K562 (cell line): Measurements from ENCODE around the gene GALNT17. TPM values are rescaled to one million over a fixed set of nuclear protein-coding genes. Genes with fewer than 3 reads are reported as not detected.

Experiments used
- microRNA-seq: library from miRNA; unstranded; fragments of <30 nt; microRNA quantifications from one replicate; pipeline ENCODE4, GENCODE V29; 2018; ENCODE audit warnings: borderline microRNAs expressed
- polyA plus RNA-seq, 8 experiments: library from polyadenylated mRNA; depleted of rRNA in 4 of 8; stranded (reverse) in 5 of 8; unstranded in 3 of 8; fragments of >200 nt; fragmentation: Nextera tagmentation in 2 of 8; fragmentation: Illumina TruSeq in 1 of 8; extraction: Ambion mirVana in 2 of 8; extraction: Trizol in 1 of 8; gene quantifications; 2 replicates each; pipeline versions ENCODE4 v1.2.1 to v1.2.3, GENCODE V29; 2011 to 2014; ENCODE audit warnings: inconsistent platforms in 1 of 8, missing spikeins in 1 of 8
- small RNA-seq: library from RNA; depleted of rRNA; stranded (forward); fragments of <200 nt; gene quantifications from one replicate; pipeline ENCODE3, GENCODE V24; 2014
- total RNA-seq, 7 experiments: library from RNA; depleted of rRNA in 6 of 7; stranded (reverse); fragments of >200 nt in 6 of 7; fragmentation: Illumina TruSeq in 2 of 7; extraction: Trizol in 2 of 7; gene quantifications; 2 replicates each; pipeline versions ENCODE4 v1.2.1 to v1.2.3, GENCODE V29; 2011 to 2021; ENCODE audit warnings: low replicate concordance in 1 of 7

Gene GALNT17
- total and polyA plus RNA-seq, 9 of the 15 experiments (the other 6 are each of a cell fraction or from before 2014, with no cell fraction given), result not detected

Small RNAs within 50 kb of the gene (microRNA-seq; reads per million reads assigned to microRNA genes)
- not detected for gene MIR3914-1
- gene MIR3914-2, result not detected

Small RNAs within 50 kb of the gene (small RNA-seq; reads per million reads assigned to genes)
- gene MIR3914-1, result not detected
- gene RN7SKP75, result not detected
